Measurements from ENCODE around the gene SEPTIN10. TPM values are rescaled to one million over a fixed set of nuclear protein-coding genes. Genes with fewer than 3 reads are reported as not detected.

Gene SEPTIN10
- total and polyA plus RNA-seq, 2 donors (not counting 1 experiment from before 2014, with no cell fraction given), result 0.28 TPM; not detected in 1

DNA sequence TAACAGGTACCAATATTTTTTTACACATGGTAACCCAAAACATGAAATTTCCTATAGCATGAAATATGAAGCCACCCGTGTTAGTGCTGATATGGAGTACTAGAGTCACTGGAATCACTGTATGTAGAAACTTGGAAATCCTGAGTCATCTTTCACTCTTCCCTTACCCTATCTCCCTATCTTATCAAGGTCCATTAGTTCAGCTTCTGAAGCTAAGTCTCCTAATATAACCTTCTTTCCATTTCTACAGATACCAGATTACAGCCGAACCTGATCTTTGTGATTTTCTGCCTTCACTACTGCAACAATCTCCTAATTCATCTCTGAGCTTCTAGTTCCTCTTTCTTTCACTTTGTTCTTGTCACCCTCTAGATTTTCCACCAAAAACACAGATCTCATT lies 59.0 kb downstream of the SEPTIN10 start:
- H2AFZ ChIP-seq (ENCODE audit: insufficient read depth, low read depth, low read length, poor library complexity, severe bottlenecking), result no peak overlapping the region
- POLR2A ChIA-PET, result no interaction called here
- no peaks in the 10 kb centered on the region for H4K20me1 ChIP-seq (ENCODE audit: control insufficient read depth, insufficient read depth, low read length, poor library complexity, severe bottlenecking)
- no peak overlapping the region for H3K4me3 ChIP-seq (ENCODE audit: control extremely low read depth in 1 of 5, extremely low read depth in 1 of 5, insufficient read depth in 1 of 5, low read depth in 2 of 5, low read length in 4 of 5)
- ATAC-seq (ENCODE audit: low read depth) (no peak), DNase-seq (no peak)
- no peaks in the 10 kb centered on the region for H3K9me3 Mint-ChIP-seq (ENCODE audit: insufficient read depth)
- H3K9me3 ChIP-seq (ENCODE audit: control extremely low read depth in 1 of 3, control insufficient read depth in 2 of 3, insufficient read depth in 1 of 3, low read length in 2 of 3), result no peaks in the 10 kb centered on the region
- H3K27ac Mint-ChIP-seq, result no peak overlapping the region
- CTCF ChIA-PET, result interaction anchor here (0.6 kb wide), 1 partner anchor 12 kb away, joined by 3 read pairs; no protein-coding TSS in a partner anchor
- H3K27ac ChIP-seq (ENCODE audit: low read length in 2 of 2), result no peak overlapping the region
- no peaks in the 10 kb centered on the region for H3K79me2 ChIP-seq (ENCODE audit: control insufficient read depth, insufficient read depth, low read length)
- no peak overlapping the region for H3K4me2 ChIP-seq (replicated peaks; ENCODE audit: low read depth, low read length, poor library complexity, severe bottlenecking)
- H3K4me3 Mint-ChIP-seq, result no peak overlapping the region
- H3K36me3 ChIP-seq (replicated peaks in 1 of 2; ENCODE audit: control extremely low read depth in 1 of 2, control insufficient read depth in 1 of 2, extremely low read depth in 1 of 2, insufficient read depth in 2 of 2, low read length in 1 of 2), result no peaks in the 10 kb centered on the region
- peaks cover 8% of the 10 kb centered on the region for H3K27me3 Mint-ChIP-seq
- no peak overlapping the region for H3K9ac ChIP-seq (ENCODE audit: low read length)
- intact Hi-C loops (cut with micrococcal nuclease), result no loop called here
- 11% methylated on average over 1 of the region's 2 CpGs for WGBS (ENCODE audit: insufficient coverage)
- H3K4me1 Mint-ChIP-seq, result no peaks in the 10 kb centered on the region
- no peaks in the 10 kb centered on the region for H3K4me1 ChIP-seq (ENCODE audit: control insufficient read depth in 2 of 2, insufficient read depth in 2 of 2, low read length in 2 of 2)
- H3K27me3 ChIP-seq (replicated peaks in 1 of 4; ENCODE audit: control extremely low read depth in 1 of 4, control insufficient read depth in 3 of 4, insufficient read depth in 4 of 4, low read length in 3 of 4), result no peaks in the 10 kb centered on the region
- TF ChIP-seq, protein P1, sequence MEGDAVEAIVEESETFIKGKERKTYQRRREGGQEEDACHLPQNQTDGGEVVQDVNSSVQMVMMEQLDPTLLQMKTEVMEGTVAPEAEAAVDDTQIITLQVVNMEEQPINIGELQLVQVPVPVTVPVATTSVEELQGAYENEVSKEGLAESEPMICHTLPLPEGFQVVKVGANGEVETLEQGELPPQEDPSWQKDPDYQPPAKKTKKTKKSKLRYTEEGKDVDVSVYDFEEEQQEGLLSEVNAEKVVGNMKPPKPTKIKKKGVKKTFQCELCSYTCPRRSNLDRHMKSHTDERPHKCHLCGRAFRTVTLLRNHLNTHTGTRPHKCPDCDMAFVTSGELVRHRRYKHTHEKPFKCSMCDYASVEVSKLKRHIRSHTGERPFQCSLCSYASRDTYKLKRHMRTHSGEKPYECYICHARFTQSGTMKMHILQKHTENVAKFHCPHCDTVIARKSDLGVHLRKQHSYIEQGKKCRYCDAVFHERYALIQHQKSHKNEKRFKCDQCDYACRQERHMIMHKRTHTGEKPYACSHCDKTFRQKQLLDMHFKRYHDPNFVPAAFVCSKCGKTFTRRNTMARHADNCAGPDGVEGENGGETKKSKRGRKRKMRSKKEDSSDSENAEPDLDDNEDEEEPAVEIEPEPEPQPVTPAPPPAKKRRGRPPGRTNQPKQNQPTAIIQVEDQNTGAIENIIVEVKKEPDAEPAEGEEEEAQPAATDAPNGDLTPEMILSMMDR (IDR thresholded peaks at IDR 0.05), result no peak
- no peak for TF ChIP-seq EZH2 (IDR thresholded peaks at IDR 0.05; ENCODE audit: borderline replicate concordance, insufficient read depth, low read depth, low read length, poor library complexity, severe bottlenecking)

DNA sequence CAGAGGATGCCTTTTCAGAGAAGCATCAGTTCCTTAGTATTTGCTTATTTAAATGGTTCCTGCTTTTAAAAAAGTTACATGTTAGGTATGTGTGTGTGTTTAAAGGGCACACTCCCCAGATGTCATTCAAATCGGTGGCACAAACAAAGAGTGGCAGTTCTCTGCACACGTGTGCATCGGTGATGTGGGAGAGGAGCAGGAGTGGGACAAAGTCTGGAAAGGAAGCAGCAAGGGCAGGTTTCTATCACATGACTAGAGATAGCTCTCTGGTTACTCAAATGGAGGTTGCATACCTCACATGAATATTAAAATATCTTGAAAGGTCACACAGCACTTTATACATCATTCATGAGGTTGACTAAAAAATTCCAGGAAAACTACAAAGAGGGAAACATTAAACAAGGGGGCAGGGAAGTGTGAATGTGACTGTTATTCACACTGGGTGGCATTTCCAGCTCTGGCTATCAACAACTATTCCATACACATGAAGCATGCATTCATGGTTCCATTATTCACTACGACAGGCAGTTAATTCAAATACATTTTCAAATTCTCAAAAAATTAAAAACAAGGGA lies 64.7 kb downstream of the SEPTIN10 start:
- H3K27me3 ChIP-seq (replicated peaks in 1 of 4; ENCODE audit: control extremely low read depth in 1 of 4, control insufficient read depth in 3 of 4, insufficient read depth in 4 of 4, low read length in 3 of 4), result no peaks in the 10 kb centered on the region
- H3K36me3 ChIP-seq (replicated peaks in 1 of 2; ENCODE audit: control extremely low read depth in 1 of 2, control insufficient read depth in 1 of 2, extremely low read depth in 1 of 2, insufficient read depth in 2 of 2, low read length in 1 of 2), result no peaks in the 10 kb centered on the region
- ChIA-PET POLR2A (no interaction called here), CTCF (no interaction called here)
- no peaks in the 10 kb centered on the region for H4K20me1 ChIP-seq (ENCODE audit: control insufficient read depth, insufficient read depth, low read length, poor library complexity, severe bottlenecking)
- no peak overlapping the region for H2AFZ ChIP-seq (ENCODE audit: insufficient read depth, low read depth, low read length, poor library complexity, severe bottlenecking)
- no peaks in the 10 kb centered on the region for H3K4me1 ChIP-seq (ENCODE audit: control insufficient read depth in 2 of 2, insufficient read depth in 2 of 2, low read length in 2 of 2)
- no CpG with 5 or more reads among the region's 4 CpGs for WGBS (ENCODE audit: insufficient coverage)
- no peaks in the 10 kb centered on the region for H3K4me1 Mint-ChIP-seq
- H3K4me3 Mint-ChIP-seq, result no peak overlapping the region
- TF ChIP-seq, protein P1 (IDR thresholded peaks at IDR 0.05), result no peak
- no peak for TF ChIP-seq EZH2 (IDR thresholded peaks at IDR 0.05; ENCODE audit: borderline replicate concordance, insufficient read depth, low read depth, low read length, poor library complexity, severe bottlenecking)
- H3K4me2 ChIP-seq (replicated peaks; ENCODE audit: low read depth, low read length, poor library complexity, severe bottlenecking), result no peak overlapping the region
- H3K4me3 ChIP-seq (ENCODE audit: control extremely low read depth in 1 of 5, extremely low read depth in 1 of 5, insufficient read depth in 1 of 5, low read depth in 2 of 5, low read length in 4 of 5), result no peak overlapping the region
- ATAC-seq (ENCODE audit: low read depth) (no peak), DNase-seq (no peak)
- H3K9me3 ChIP-seq (ENCODE audit: control extremely low read depth in 1 of 3, control insufficient read depth in 2 of 3, insufficient read depth in 1 of 3, low read length in 2 of 3), result no peaks in the 10 kb centered on the region
- H3K79me2 ChIP-seq (ENCODE audit: control insufficient read depth, insufficient read depth, low read length), result no peaks in the 10 kb centered on the region
- no peaks in the 10 kb centered on the region for H3K9me3 Mint-ChIP-seq (ENCODE audit: insufficient read depth)
- peaks cover 10% of the 10 kb centered on the region for H3K27me3 Mint-ChIP-seq
- no peak overlapping the region for H3K9ac ChIP-seq (ENCODE audit: low read length)
- no peak overlapping the region for H3K27ac Mint-ChIP-seq
- no peak overlapping the region for H3K27ac ChIP-seq (ENCODE audit: low read length in 2 of 2)
- intact Hi-C loops (cut with micrococcal nuclease), result no loop called here
